ENCODE measurements around the gene AQP9. TPM values are rescaled to one million over a fixed set of nuclear protein-coding genes. Genes with fewer than 3 reads are reported as not detected.

AQP9 gene
- total RNA-seq, 1 donor from 2014 or later: not detected

DNA sequence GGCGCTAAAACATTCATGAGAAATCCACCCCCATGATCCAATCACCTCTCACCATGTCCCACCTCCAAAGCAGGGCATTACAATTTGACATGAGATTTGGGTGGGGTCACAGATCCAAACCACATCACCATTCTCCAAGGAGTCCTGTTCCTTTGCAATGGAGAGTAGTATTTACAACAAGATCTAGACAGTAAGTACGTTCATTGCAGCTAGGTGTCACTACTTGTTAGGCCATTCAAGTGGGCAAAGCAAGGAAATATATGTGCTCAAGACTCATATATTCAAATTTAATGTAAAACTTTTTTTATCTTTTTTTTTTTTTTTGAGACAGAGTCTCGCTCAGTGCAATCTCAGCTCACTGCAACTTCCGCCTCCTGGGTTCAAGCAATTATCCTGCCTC is 79.3 kb downstream of the AQP9 start:
- Histone ChIP-seq H3K27me3 (no peaks in the 10 kb centered on the region), H3K4me1 (peaks cover 7% of the 10 kb centered on the region), H3K4me2 (no peak overlapping the region), H3K27ac (no peak overlapping the region), H3K9me3 (ENCODE audit: low read depth) (no peaks in the 10 kb centered on the region), H3F3A (ENCODE audit: low read depth) (no peaks in the 10 kb centered on the region), H3K9ac (no peak overlapping the region), H3K36me3 (no peaks in the 10 kb centered on the region), H3K4me3 (no peak overlapping the region), H2AFZ (replicated peaks) (no peak overlapping the region), H4K20me1 (ENCODE audit: low read depth) (no peaks in the 10 kb centered on the region), H3K79me2 (ENCODE audit: low read depth) (no peaks in the 10 kb centered on the region)
- Mint-ChIP-seq H3K9me3 (peaks cover 12% of the 10 kb centered on the region), H3K4me3 (no peak overlapping the region), H3K4me1 (peaks cover 3% of the 10 kb centered on the region), H3K27ac (no peak overlapping the region), H3K36me3 (no peaks in the 10 kb centered on the region), H3K27me3 (ENCODE audit: insufficient read depth, low read depth) (no peaks in the 10 kb centered on the region)
- TF ChIP-seq CTCF (IDR thresholded peaks at IDR 0.05): no peak
- no peak for TF ChIP-seq EZH2phosphoT487 (IDR thresholded peaks at IDR 0.05)
- no peak for TF ChIP-seq EZH2 (IDR thresholded peaks at IDR 0.05)
- no peak for DNase-seq (ENCODE audit: low spot score)

DNA sequence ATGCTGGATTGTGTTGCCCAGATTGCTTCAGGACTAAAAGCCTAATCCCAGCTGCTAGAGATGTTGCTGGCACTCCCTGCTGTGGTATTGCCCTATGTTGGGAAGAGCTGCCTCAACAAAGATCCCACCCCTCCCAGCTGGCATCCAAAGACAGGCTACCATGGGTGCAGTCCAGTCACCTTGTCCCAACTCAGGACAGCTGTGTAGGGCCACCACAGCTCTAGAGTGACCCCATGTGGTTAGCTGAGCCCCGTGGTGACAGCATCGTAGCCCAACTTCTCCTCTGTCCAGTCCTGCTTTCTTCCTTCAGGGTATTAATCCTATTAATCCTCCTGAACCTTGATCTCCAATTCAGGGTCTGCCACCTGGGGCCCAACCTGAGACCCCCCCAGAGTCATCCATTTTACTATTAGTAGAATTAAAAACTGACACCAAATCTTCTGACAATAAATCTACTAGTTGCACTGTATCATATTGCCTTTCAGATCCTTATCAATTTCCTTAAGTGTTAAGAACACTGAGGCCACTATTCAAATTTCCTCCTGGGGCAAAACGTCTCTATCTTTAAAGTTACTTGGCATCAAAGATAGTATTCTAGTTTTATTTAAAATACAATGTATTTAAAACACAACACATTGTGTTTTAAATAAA is 83.5 kb downstream of the AQP9 start:
- Histone ChIP-seq H3F3A (ENCODE audit: low read depth) (no peaks in the 10 kb centered on the region), H3K4me1 (no peaks in the 10 kb centered on the region), H2AFZ (replicated peaks) (no peak overlapping the region), H3K27ac (no peak overlapping the region), H4K20me1 (ENCODE audit: low read depth) (no peaks in the 10 kb centered on the region), H3K27me3 (no peaks in the 10 kb centered on the region), H3K36me3 (no peaks in the 10 kb centered on the region), H3K9me3 (ENCODE audit: low read depth) (no peaks in the 10 kb centered on the region), H3K4me3 (no peak overlapping the region), H3K4me2 (no peak overlapping the region), H3K79me2 (ENCODE audit: low read depth) (no peaks in the 10 kb centered on the region), H3K9ac (no peak overlapping the region)
- no peak overlapping the region for H3K4me3 Mint-ChIP-seq
- TF ChIP-seq CTCF (IDR thresholded peaks at IDR 0.05): peak; percentile 60
- no peak for TF ChIP-seq EZH2phosphoT487 (IDR thresholded peaks at IDR 0.05)
- peak; percentile 52 for DNase-seq (ENCODE audit: low spot score)
- peaks cover 12% of the 10 kb centered on the region for H3K9me3 Mint-ChIP-seq
- H3K4me1 Mint-ChIP-seq: no peaks in the 10 kb centered on the region
- H3K27ac Mint-ChIP-seq: no peak overlapping the region
- H3K27me3 Mint-ChIP-seq (ENCODE audit: insufficient read depth, low read depth): no peaks in the 10 kb centered on the region
- H3K36me3 Mint-ChIP-seq: no peaks in the 10 kb centered on the region

DNA sequence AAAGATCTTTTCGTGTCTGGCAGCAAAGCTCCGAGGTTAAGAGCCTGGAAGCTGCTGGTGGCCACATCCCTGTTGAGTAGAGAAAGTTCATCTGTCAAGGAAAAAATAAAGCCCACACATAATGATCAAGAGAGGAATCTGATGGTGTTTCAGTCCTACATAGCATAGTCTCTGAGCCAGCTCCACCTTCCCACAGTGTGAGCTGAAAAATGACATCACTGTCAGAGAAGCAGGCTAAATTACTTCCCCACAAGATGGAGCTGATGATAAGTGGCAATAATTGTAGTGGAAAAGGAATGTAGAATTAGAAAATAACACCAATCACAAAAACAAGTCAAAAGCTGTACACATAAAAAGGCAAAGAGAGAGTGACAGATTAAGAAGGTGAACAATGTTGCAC is 84.5 kb downstream of the AQP9 start:
- no peaks in the 10 kb centered on the region for H3K79me2 ChIP-seq (ENCODE audit: low read depth)
- Mint-ChIP-seq H3K4me3 (no peak overlapping the region), H3K4me1 (no peaks in the 10 kb centered on the region), H3K9me3 (peaks cover 12% of the 10 kb centered on the region), H3K27ac (no peak overlapping the region), H3K36me3 (no peaks in the 10 kb centered on the region), H3K27me3 (ENCODE audit: insufficient read depth, low read depth) (no peaks in the 10 kb centered on the region)
- H3F3A ChIP-seq (ENCODE audit: low read depth): no peaks in the 10 kb centered on the region
- H3K36me3 ChIP-seq: no peaks in the 10 kb centered on the region
- H3K4me3 ChIP-seq: no peak overlapping the region
- DNase-seq (ENCODE audit: low spot score): no peak
- H3K27ac ChIP-seq: no peak overlapping the region
- no peaks in the 10 kb centered on the region for H3K27me3 ChIP-seq
- no peaks in the 10 kb centered on the region for H3K9me3 ChIP-seq (ENCODE audit: low read depth)
- H3K9ac ChIP-seq: no peak overlapping the region
- TF ChIP-seq EZH2 (IDR thresholded peaks at IDR 0.05): no peak
- TF ChIP-seq EZH2phosphoT487 (IDR thresholded peaks at IDR 0.05): no peak
- TF ChIP-seq CTCF (IDR thresholded peaks at IDR 0.05): no peak
- H4K20me1 ChIP-seq (ENCODE audit: low read depth): no peaks in the 10 kb centered on the region
- H3K4me1 ChIP-seq: no peaks in the 10 kb centered on the region
- peak overlapping the region; percentile 27 for H2AFZ ChIP-seq (replicated peaks)
- H3K4me2 ChIP-seq: no peak overlapping the region
